Measurements from ENCODE around the gene SDK1.

GRCh38 chr7:3533040-3533439 is 232.0 kb downstream of the SDK1 start:
- no peak for TF ChIP-seq CTCF (IDR thresholded peaks at IDR 0.05)
- TF ChIP-seq, protein P1, sequence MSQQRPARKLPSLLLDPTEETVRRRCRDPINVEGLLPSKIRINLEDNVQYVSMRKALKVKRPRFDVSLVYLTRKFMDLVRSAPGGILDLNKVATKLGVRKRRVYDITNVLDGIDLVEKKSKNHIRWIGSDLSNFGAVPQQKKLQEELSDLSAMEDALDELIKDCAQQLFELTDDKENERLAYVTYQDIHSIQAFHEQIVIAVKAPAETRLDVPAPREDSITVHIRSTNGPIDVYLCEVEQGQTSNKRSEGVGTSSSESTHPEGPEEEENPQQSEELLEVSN (IDR thresholded peaks at IDR 0.05; ENCODE audit: borderline replicate concordance, low read depth): no peak
- no peak for TF ChIP-seq ZFP36 (IDR thresholded peaks at IDR 0.05; ENCODE audit: borderline replicate concordance, partially characterized antibody)

All from A549 (cell line).